Embryonic facial prominence (tissue), 1 donor: ENCODE data around the gene C1QTNF9.
"Not testable (repeated sequence)": the region's sequence is repeated elsewhere in the genome, so short reads cannot be mapped to it uniquely, and the experiment has no call there.

ENCODE experiments used
- DNase-seq: peaks from one replicate; pipeline ENCODE4 v3.0.0-alpha.2; 2016; ENCODE audit errors: extremely low spot score

C1QTNF9 gene

GRCh38 chr13:24282256-24282655 is 27.1 kb upstream of the C1QTNF9 start:
- no peak for DNase-seq

GRCh38 chr13:24284889-24285565 is 24.4 kb upstream of the C1QTNF9 start:
- no peak for DNase-seq

- DNase-seq: no peak
These were observed 22.8 kb upstream of the C1QTNF9 start for GRCh38 chr13:24286624-24287023.

DNA sequence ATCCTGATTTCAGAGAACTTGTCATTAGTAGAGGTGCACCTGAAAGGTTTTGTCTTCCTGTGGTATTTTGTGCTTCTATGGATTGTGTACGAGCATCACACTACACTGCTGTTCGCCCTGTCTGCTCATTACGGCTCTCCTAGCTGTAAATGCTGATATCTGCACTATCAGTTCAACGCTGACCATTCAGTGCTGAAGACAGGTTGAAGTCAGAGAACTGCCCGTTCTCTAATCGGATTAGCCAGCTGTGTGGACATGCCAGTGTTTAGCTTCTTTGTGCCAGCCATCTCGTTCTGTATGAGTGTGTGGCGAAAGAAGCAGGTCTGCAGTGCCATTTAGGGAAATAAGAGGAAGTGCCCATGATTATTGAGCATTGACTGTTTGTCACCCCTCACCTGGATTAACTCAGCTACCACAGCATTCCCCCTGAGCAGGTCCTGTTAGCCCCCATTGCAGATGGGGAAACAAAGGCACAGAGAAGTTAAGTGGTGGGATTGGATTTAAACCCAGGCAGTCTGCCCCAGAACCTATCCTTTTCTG is 21.6 kb upstream of the C1QTNF9 start:
- DNase-seq: no peak

DNA sequence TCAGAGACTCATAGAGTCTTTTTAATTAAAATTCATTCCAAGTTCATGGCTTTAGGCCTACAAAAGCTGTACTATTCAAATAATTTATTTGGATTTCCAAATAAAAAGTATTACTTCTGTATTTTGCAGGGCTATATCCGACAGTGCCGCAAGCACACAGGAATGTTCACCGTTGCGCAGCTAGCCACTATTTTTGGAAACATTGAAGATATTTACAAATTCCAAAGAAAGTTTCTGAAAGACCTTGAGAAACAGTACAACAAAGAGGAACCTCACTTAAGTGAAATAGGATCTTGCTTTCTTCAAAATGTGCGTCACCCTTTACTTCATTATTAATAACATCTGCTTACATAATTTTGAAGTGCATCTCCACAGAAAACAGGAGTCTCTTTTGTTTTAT is 20.5 kb upstream of the C1QTNF9 start:
- peak; percentile 65 for DNase-seq

GRCh38 chr13:24290280-24290932 is 19.0 kb upstream of the C1QTNF9 start:
- DNase-seq: no peak

GRCh38 chr13:24292481-24292880 is 16.9 kb upstream of the C1QTNF9 start:
- no peak for DNase-seq

DNA sequence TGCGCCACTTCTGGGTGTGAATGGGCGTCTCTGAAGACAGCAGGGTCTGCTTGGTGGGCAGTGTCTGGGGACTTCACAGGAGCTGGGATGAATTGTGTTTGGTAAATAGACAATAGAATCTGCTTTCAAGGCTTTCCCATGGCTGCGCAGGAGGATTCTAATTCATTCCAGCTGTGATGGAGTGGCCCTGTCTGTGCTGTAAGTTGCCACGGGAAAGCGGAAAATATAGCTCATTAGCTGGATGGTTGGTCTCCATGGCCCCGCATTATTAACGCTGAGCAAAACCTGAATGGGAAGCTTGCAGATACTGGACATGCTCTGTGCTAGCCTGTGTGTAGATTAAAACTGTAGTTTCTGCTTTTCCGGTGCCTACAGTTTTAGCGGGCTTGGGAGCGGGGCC is 15.6 kb upstream of the C1QTNF9 start:
- peak; percentile 33 for DNase-seq

- no peak for DNase-seq
These were observed 9.8 kb upstream of the C1QTNF9 start for GRCh38 chr13:24299488-24300114.

- DNase-seq: no peak
These were observed 7.9 kb upstream of the C1QTNF9 start for GRCh38 chr13:24301434-24301833.

DNA sequence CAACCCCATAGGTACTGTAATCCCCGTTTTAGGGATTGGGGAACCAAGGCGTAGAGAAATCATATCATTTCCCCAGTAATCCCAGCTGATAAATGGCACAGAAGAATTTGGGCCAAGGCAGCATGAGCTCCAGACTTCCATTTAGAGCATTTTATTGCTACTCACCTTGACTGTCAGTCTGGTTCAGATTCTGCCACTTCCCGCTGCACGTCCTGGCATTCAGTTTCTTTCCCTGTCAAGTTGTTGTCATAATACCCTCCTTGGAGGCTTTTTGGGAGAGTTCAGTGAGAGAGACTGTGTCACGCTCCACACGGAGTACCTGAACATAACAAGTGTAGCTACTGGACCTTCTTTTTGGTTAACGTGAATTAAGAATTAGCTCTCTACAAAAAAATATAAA is 7.5 kb upstream of the C1QTNF9 start:
- no peak for DNase-seq

DNA sequence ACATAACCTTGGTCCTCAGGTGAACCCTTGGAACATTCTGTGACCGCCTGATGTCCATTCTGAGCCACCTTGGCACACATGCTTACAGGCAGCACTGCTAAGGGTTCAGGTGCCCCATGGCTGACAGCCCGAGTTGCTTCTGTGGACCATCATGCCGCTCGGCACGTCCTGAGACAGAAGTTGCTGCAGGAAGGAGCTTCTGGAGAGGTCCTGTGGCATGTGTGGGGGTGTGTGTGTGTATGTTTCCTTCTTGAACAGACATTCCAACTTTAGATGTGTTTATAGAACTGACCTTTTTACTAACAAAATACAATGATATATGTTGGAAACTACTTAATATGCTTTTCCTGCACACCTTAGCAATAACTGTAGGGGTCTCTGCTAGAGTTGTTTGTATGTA is 4.8 kb upstream of the C1QTNF9 start:
- no peak for DNase-seq

- no peak for DNase-seq
These were observed 2.7 kb upstream of the C1QTNF9 start for GRCh38 chr13:24306632-24307031.

DNA sequence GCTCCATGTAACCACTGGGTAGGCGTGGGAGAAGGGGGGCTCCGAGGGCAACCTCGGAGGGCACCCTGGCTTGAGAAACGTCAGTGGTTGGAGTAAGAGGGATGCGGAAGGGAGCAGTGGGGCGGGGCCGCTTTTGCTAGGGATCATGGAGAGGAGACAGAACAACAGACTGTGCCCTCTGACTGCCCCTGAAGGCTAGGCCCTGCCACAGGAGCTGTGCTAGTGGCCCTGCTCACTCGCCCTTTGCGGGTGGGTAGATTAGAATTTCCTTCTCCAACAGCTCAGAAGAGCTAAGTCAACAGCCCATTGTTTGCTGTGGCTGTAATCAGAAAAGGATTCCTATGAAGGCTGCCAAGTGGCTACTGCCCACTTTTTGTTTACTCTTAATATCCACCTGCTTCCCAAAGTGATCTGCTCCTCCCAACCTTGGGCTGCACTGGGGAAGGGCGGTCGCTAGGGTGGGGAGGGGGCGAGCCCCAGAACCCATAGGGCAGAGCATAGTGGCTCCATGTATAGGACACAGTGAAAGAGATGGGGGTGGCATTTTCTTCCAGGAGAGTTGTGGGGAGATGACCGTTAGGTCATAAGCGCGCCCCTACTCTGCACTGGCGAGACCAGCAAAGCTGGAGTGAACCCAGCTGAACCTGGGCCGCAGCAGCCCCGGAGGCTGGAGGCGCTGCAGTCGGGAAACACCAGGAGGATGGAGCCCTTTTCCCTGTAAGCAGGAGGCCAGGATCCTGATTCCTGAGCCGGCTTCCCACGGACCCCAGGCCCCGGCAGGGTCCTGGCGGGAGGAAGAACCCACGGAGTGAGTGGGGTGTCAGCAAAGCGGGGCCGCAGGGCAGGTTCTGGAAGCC is 1.9 kb upstream of the C1QTNF9 start:
- no peak for DNase-seq

DNA sequence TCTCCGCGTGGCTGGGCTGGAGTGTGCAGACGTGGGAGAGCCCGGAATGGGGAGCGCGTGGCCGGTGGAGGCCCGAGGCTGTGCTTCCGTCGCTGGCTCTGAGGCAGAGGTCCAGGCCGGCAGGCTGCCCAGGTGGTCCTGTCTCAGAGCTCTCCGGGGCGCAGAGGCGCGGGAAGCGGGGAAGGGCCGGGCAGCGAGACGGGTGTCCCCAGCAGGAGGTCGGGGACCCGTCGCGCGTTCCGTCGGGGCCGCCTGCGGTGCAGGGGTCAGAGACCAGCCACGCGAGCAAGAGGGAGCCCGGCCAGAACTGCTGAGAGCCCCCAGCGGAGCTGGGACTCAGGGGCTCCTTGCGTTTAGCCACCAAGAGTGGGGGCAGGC is 1.3 kb upstream of the C1QTNF9 start:
- no peak for DNase-seq

- no peak for DNase-seq
These were observed 826 bp upstream of the C1QTNF9 start for GRCh38 chr13:24308488-24309020.

- no peak for DNase-seq
These were observed 4.1 kb downstream of the C1QTNF9 start for GRCh38 chr13:24313439-24313838.

DNA sequence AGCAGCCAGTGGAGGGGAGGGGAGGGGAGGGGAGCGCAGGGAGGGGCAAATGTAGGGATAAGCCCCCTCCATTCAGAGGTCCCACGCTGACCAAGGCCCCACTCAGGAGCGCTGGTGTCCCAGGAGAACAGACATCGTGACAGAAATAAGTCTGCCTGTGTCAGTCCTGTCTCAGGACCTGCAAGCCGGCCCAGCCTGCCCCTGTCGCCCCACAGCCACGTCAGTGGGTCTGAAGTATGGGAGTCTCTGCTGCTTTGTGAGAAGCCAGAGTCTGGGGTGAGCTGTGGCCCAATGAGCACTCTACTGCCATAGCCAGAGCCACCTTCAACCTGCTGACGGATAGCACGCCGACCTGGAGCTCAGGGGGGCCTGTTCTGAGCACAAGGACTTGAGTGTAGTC is 8.5 kb downstream of the C1QTNF9 start:
- not testable (repeated sequence) for DNase-seq

GRCh38 chr13:24318878-24319277 is 9.5 kb downstream of the C1QTNF9 start:
- DNase-seq: not testable (repeated sequence)

DNA sequence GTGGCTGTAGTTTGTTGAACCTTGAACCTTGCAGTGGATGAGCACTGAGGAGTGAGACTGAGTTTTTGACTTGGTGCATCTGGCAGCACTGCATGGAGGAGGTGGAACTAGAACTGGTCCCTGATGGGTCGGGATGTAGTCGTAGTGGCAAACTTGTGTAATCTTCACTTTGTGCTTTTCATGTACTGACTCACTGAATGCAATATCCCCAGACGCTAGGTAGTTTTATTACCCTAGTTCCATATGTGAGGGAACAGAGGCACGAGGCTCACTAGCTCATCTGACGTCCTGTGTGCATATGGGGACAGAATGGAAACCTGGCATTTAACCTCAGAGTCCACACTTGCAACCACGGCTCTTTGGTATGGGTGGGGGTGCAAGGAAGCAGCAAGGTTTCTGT is 10.3 kb downstream of the C1QTNF9 start:
- DNase-seq: not testable (repeated sequence)

DNA sequence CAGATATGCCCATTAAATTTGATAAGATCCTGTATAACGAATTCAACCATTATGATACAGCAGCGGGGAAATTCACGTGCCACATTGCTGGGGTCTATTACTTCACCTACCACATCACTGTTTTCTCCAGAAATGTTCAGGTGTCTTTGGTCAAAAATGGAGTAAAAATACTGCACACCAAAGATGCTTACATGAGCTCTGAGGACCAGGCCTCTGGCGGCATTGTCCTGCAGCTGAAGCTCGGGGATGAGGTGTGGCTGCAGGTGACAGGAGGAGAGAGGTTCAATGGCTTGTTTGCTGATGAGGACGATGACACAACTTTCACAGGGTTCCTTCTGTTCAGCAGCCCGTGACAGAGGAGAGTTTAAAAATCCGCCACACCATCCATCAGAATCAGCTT is 12.0 kb downstream of the C1QTNF9 start:
- not testable (repeated sequence) for DNase-seq

- DNase-seq: not testable (repeated sequence)
These were observed 13.1 kb downstream of the C1QTNF9 start for GRCh38 chr13:24322470-24322869.
